Superior temporal gyrus (tissue), 1 donor: ENCODE results near the gene CAMK2N2.
A peak's percentile ranks its signal among the peaks of the same experiment; 100 is the strongest.
"Not testable (repeated sequence)": the region's sequence is repeated elsewhere in the genome, so short reads cannot be mapped to it uniquely, and the experiment has no call there.

Experiments
- DNase-seq: peaks from one replicate; pipeline ENCODE4 v3.0.0-alpha.2; 2016; ENCODE audit errors: extremely low spot score

Gene CAMK2N2

GRCh38 chr3:184272269-184272668 is 10.9 kb upstream of the CAMK2N2 start:
- no peak for DNase-seq

- not testable (repeated sequence) for DNase-seq
Observed at GRCh38 chr3:184267249-184267648, 5.9 kb upstream of the CAMK2N2 start.

GRCh38 chr3:184262764-184263179 is 1.4 kb upstream of the CAMK2N2 start:
- DNase-seq = no peak

- no peak for DNase-seq
Observed at GRCh38 chr3:184261854-184262763, 756 bp upstream of the CAMK2N2 start.

GRCh38 chr3:184260724-184261269 is 556 bp downstream of the CAMK2N2 start:
- DNase-seq = no peak

- no peak for DNase-seq
Observed at GRCh38 chr3:184259878-184260723, 1.3 kb downstream of the CAMK2N2 start.

GRCh38 chr3:184259396-184259877 is 1.9 kb downstream of the CAMK2N2 start:
- DNase-seq = no peak

- DNase-seq = no peak
Observed at GRCh38 chr3:184258926-184259325, 2.4 kb downstream of the CAMK2N2 start.

GRCh38 chr3:184257083-184257915 is 4.1 kb downstream of the CAMK2N2 start:
- no peak for DNase-seq

GRCh38 chr3:184255291-184256039 is 5.9 kb downstream of the CAMK2N2 start:
- DNase-seq = no peak

GRCh38 chr3:184250167-184250828 is 11.1 kb downstream of the CAMK2N2 start:
- peak; percentile 94 for DNase-seq

- DNase-seq = peak; percentile 97
Observed at GRCh38 chr3:184249412-184250166, 11.8 kb downstream of the CAMK2N2 start, which contains the start of gene EEF1AKMT4. TSS of gene EEF1AKMT4 (plus strand) at chr3:184249672. CDS start at chr3:184249695, 23 bp downstream.

GRCh38 chr3:184248454-184249411 is 12.6 kb downstream of the CAMK2N2 start, which contains the start of gene ALG3:
TSS of gene ALG3 (minus strand) at chr3:184248962. CDS start at chr3:184248940, 22 bp downstream.
- DNase-seq = peak; percentile 90

- DNase-seq = no peak
Observed at GRCh38 chr3:184242297-184242685, 19.1 kb downstream of the CAMK2N2 start.

GRCh38 chr3:184241447-184242296 is 19.7 kb downstream of the CAMK2N2 start:
- DNase-seq = no peak

- DNase-seq = no peak
Observed at GRCh38 chr3:184241141-184241446, 20.3 kb downstream of the CAMK2N2 start.
